HEK293T (cell line): ENCODE measurements around the gene FAM114A1.

Experiments
- CTCF ChIA-PET: fragments of 350-600 bp; formaldehyde crosslinking; extraction: SDS; loops from one replicate; lab custom pipeline; 2021; ENCODE audit warnings: antibody characterized with exemption, inconsistent platforms; lab: Yijun Ruan, JAX
- POLR2A ChIA-PET: fragments of 350-600 bp; formaldehyde crosslinking; extraction: SDS; loops from one replicate; lab custom pipeline; 2020; ENCODE audit warnings: antibody characterized with exemption, inconsistent platforms; lab: Yijun Ruan, JAX
- DNase-seq: peaks from one replicate; pipeline ENCODE4 v3.0.0; 2012; ENCODE audit warnings: mixed read lengths; ENCODE audit errors: extremely low spot score
- ARNT ChIP-seq: fragments of 450-650 bp; IDR thresholded peaks from 2 replicates; pipeline ENCODE4 v1.6.1; 2017; ENCODE audit warnings: mild to moderate bottlenecking
- BHLHE40 ChIP-seq: fragments of 450-650 bp; IDR thresholded peaks from 2 replicates; pipeline ENCODE4 v1.6.1; 2016; ENCODE audit warnings: mild to moderate bottlenecking, moderate library complexity, borderline replicate concordance
- CTBP1 ChIP-seq: fragments of 450-650 bp; IDR thresholded peaks from 2 replicates; pipeline ENCODE4 v1.6.1; 2016; ENCODE audit warnings: borderline replicate concordance
- ELF4 ChIP-seq: fragments of 450-650 bp; IDR thresholded peaks from 2 replicates; pipeline ENCODE4 v1.6.1; 2017; ENCODE audit warnings: antibody characterized with exemption
- FOXA1 ChIP-seq: fragments of 450-650 bp; IDR thresholded peaks from 2 replicates; pipeline ENCODE4 v1.6.1; 2016; ENCODE audit warnings: mild to moderate bottlenecking
- FOXK2 ChIP-seq: fragments of 450-650 bp; IDR thresholded peaks from 2 replicates; pipeline ENCODE4 v1.6.1; 2016; ENCODE audit warnings: mild to moderate bottlenecking
- FOXM1 ChIP-seq: fragments of 450-650 bp; IDR thresholded peaks from 2 replicates; pipeline ENCODE4 v1.6.1; 2017; ENCODE audit warnings: mild to moderate bottlenecking, borderline replicate concordance
- HDGF ChIP-seq: fragments of 450-650 bp; IDR thresholded peaks from 2 replicates; pipeline ENCODE4 v1.6.1; 2017; ENCODE audit warnings: antibody characterized with exemption, borderline replicate concordance
- L3MBTL2 ChIP-seq: fragments of 450-650 bp; conservative IDR thresholded peaks from 2 replicates; pipeline ENCODE4 v1.6.1; 2016; ENCODE audit warnings: mild to moderate bottlenecking
- LEF1 ChIP-seq: fragments of 450-650 bp; IDR thresholded peaks from 2 replicates; pipeline ENCODE4 v1.6.1; 2017; ENCODE audit warnings: mild to moderate bottlenecking, borderline replicate concordance
- NFRKB ChIP-seq: fragments of 450-650 bp; IDR thresholded peaks from 2 replicates; pipeline ENCODE4 v1.6.1; 2016; ENCODE audit warnings: mild to moderate bottlenecking, moderate library complexity
- SP1 ChIP-seq: fragments of 450-650 bp; IDR thresholded peaks from 2 replicates; pipeline ENCODE4 v1.6.1; 2017
- SUZ12 ChIP-seq: fragments of 450-650 bp; IDR thresholded peaks from 2 replicates; pipeline ENCODE4 v1.6.1; 2016; ENCODE audit warnings: mild to moderate bottlenecking
- TARDBP ChIP-seq: fragments of 450-650 bp; IDR thresholded peaks from 2 replicates; pipeline ENCODE4 v1.6.1; 2016
- ZNF384 ChIP-seq: fragments of 450-650 bp; IDR thresholded peaks from 2 replicates; pipeline ENCODE4 v1.6.1; 2016
- TF ChIP-seq, protein P1 (sequence below): fragments of 450-650 bp; IDR thresholded peaks from 2 replicates; pipeline ENCODE4 v1.6.1; 2016

The FAM114A1 gene

DNA sequence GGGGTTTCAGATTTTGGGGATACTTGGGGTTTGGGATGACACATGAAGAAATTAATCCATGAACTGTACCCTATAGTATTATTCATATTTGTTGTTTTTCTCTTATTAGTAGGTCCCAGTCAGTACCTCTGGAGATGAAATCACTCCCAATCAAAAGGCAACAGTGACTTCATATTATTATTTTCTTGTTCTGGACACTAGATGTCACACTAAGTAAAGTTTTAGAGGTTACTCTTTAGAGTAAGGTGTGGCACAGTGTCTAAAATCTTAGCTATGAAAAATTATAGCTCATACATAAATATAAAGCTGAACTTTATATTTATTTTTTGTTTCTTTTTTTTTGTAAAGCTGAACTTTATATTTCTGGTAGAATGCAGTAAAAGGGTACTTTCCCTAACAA, 35.1 kb downstream of the FAM114A1 start:
- peak; percentile 13 for DNase-seq
- POLR2A ChIA-PET, result interaction anchor here (1.1 kb wide), 1 partner anchor 556 kb away, joined by 4 read pairs; the partner anchor contains the start of genes LIAS and RPL9
- CTCF ChIA-PET, result interaction anchor here (0.6 to 2.2 kb wide), 3 partner anchors 88 to 350 kb away, joined by 3 to 19 read pairs (median 3); no protein-coding TSS in a partner anchor

DNA sequence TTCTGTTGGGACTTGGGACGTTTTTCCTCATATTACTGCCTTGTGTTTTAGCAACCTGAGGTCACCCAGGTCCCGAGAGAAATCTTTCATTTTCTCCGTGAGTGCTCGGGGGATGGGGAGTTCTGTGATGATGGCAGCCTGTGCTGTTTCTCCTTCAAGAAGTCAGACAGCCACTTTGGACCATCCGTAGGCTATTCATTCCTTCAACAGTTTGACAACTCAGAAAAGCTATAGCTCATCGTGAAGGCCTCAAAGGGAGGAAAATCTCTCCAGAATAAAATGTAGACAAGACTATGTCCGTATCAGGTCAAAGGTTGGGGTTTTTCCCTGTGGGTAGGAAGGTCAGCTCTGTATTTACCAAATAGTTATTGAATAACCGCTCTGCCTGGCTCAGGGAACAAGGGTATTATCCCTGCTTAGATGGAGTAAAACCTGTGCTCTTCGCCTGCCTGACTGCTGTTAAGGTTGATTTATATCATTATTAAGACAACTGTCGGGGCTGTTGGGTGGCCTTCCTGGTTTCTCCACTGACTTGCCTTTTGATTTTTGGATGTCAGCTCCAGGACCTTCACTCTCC, 36.6 kb downstream of the FAM114A1 start:
- CTCF ChIA-PET, result no interaction called here
- DNase-seq, result no peak
- no peak for TF ChIP-seq LEF1
- TF ChIP-seq FOXK2, result no peak
- no peak for TF ChIP-seq SUZ12
- no peak for TF ChIP-seq FOXA1
- TF ChIP-seq ZNF384, result no peak
- TF ChIP-seq FOXM1, result no peak
- TF ChIP-seq, protein P1, sequence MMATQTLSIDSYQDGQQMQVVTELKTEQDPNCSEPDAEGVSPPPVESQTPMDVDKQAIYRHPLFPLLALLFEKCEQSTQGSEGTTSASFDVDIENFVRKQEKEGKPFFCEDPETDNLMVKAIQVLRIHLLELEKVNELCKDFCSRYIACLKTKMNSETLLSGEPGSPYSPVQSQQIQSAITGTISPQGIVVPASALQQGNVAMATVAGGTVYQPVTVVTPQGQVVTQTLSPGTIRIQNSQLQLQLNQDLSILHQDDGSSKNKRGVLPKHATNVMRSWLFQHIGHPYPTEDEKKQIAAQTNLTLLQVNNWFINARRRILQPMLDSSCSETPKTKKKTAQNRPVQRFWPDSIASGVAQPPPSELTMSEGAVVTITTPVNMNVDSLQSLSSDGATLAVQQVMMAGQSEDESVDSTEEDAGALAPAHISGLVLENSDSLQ, result no peak
- TF ChIP-seq CTBP1, result no peak
- POLR2A ChIA-PET, result no interaction called here

More for the DNA sequence above, 35.1 kb downstream of the FAM114A1 start:
- TF ChIP-seq TARDBP (no peak), SP1 (no peak), FOXA1 (no peak), NFRKB (no peak), FOXM1 (no peak), L3MBTL2 (no peak), ARNT (no peak), LEF1 (no peak), ELF4 (no peak)

DNA sequence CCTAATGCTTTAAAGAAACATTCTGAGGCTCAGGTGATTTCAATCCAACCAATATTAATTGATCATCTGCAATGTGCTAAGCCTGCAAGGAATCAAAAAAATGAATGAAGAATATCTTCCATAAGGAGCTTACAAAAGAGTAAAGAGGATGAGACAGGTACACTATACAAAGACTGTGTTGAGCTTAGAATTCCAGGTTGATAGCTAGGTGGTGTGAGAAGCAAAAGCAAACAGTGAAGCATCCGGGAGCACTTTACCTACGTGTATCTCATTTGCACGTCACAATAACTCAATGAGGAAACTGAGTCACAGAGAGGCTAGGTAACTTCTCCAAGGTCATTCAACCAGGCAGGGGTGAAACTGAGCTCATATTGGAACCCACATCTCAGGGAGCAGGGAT, 37.1 kb downstream of the FAM114A1 start:
- POLR2A ChIA-PET, result no interaction called here
- CTCF ChIA-PET, result interaction anchor here (0.9 kb wide), 1 partner anchor 230 kb away, joined by 4 read pairs; no protein-coding TSS in a partner anchor
- no peak for DNase-seq
- TF ChIP-seq ZNF384 (no peak), SUZ12 (no peak), ARNT (no peak), L3MBTL2 (no peak), BHLHE40 (no peak), LEF1 (no peak), NFRKB (no peak), FOXK2 (no peak), HDGF (no peak), TARDBP (no peak), CTBP1 (no peak)

DNA sequence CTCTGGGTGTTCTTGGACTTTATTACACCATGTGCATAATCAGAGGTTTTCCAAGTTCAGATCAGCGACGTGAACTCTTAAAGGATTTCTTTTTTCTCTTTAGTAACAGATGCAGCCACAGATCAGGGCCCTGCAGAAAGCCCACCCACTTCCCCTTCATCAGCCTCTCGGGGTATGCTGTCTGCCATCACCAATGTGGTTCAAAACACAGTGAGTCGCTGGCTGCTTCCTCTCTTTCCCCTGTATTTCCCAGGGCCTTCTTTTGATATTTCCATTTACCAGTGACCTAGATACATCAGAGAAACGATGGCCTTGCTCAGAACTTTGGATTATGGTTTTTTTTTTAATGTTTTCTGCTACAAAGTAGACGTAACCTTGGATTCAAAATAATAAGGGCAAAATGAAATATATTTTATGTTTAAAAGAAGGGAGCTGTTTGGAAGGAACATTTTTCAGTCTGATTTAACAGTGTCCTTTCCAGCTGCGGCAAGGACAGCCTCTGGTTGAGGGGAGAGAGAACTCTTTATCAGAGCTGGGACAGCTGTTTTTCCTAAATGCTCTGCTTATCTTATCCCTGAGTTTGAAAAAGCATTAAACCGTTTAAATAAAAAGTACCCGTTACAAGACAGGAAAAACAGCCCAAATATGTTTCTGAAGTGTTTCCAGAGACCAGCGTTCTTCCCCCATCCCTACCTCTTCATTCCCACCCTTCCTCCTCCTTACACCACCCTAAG, 38.2 kb downstream of the FAM114A1 start:
- no peak for DNase-seq
- TF ChIP-seq ELF4, result no peak
- no peak for TF ChIP-seq FOXA1
- ChIA-PET POLR2A (no interaction called here), CTCF (interaction anchor here (2.1 kb wide), 1 partner anchor 229 kb away, joined by 6 read pairs; no protein-coding TSS in a partner anchor)

DNA sequence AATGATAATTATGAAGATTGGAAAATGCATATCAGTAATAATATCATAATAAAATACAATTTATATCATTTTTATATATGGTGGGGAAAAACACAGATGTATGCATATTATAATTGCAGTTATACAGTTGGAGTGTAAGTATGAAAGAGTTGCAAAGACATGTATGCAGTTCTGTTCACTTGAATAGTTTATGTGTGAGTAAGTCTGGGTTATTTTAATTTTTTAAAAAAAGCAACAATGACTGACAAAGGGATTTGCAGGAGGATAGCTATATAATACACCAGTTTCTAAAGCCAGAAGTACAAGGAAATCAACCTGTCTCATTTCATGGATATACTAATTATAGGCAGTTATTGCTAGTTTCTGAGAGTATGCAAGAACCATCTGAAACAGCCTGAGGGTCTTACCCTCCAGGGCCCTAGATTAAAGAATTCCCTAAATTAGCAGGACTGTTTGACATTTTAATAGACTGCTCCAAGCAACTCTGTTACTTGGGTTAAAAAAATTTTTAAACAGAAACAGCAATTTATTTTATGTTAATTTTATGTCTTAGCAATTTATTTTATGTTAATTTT, 40.2 kb downstream of the FAM114A1 start:
- no peak for DNase-seq
- POLR2A ChIA-PET, result no interaction called here
- CTCF ChIA-PET, result interaction anchor here (2.1 kb wide), 1 partner anchor 227 kb away, joined by 6 read pairs; no protein-coding TSS in a partner anchor
- TF ChIP-seq ELF4 (no peak), NFRKB (no peak), SUZ12 (no peak), FOXM1 (no peak), HDGF (no peak), L3MBTL2 (no peak), ARNT (no peak), CTBP1 (no peak), LEF1 (no peak), ZNF384 (no peak)
- TF ChIP-seq, protein P1, result no peak

DNA sequence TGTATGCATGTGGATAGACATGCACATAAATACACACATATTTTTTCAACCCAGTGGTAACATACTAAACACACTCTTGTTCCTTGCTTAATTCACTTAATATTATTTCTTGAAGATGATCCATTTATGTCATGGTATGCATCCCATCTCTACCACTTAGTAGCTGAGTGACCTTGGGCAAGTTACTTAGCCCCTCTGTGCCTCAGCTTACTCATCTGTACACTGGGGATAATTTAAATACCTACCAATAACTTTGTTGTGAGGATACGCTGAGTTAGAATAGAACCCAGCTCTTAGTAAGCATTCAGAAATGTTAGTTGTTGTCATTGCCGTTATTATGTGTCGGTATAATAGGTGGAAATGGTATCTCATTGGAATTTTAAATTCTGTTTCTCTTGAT, 41.4 kb downstream of the FAM114A1 start:
- DNase-seq, result no peak
- TF ChIP-seq FOXM1 (no peak), ARNT (no peak), SP1 (no peak), CTBP1 (no peak), L3MBTL2 (no peak), BHLHE40 (no peak), FOXK2 (no peak), HDGF (no peak), LEF1 (no peak), NFRKB (no peak), FOXA1 (no peak), ELF4 (no peak), ZNF384 (no peak)
- POLR2A ChIA-PET, result no interaction called here
- CTCF ChIA-PET, result no interaction called here
